H54 (cell line): Measurements from ENCODE around the gene PRKCZ.
"Not testable (repeated sequence)": the region's sequence is repeated elsewhere in the genome, so short reads cannot be mapped to it uniquely, and the experiment has no call there.

Source experiments
- DNase-seq: peaks from one replicate; pipeline ENCODE4 v3.0.0; 2011; ENCODE audit warnings: low spot score, mixed read lengths; ENCODE audit not compliant: insufficient read length
- FAIRE-seq: peaks from 3 replicates; lab custom pipeline; 2011; peaks lifted over from hg19 to GRCh38; lab: Jason Lieb, UNC
- POLR2A ChIP-seq: IDR thresholded peaks from 2 replicates; pipeline ENCODE4 v1.6.1; 2011; ENCODE audit warnings: low read depth, mild to moderate bottlenecking, low read length

PRKCZ gene

DNA sequence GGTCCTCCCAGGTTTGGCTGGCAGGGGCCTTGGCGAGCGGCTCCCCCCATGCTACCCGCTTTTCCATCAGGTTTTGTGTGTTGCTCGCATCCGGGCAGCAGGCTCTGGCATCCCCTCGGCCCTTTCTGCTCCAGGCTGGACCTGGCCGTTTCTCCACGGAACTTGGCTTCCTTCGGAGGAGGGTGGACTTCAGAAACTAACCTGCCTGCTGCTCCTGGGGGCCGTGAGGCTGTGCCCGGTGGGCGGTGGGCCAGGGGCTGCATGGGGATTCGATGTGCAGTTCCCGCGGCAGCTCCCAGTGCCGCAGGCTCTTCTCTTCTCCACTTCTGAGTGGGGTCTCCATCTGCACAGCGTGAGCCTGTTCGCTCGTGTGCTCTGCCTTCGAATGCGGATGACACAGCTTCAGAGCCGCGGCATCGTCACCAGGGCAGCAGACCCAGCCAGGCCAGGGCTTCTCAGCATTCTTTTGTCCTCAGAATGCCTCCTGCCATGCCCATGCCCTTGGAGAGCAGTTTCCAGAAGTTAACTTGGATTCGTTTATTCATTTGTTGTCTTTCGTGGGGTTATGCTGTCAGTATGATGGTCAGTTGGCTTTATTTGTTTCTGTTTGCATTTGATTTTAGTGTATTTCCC, 36.4 kb downstream of the PRKCZ start:
- FAIRE-seq = no peak
- TF ChIP-seq POLR2A = no peak
- no peak for DNase-seq

- DNase-seq = no peak
- FAIRE-seq = no peak
- TF ChIP-seq POLR2A = no peak
Measured at GRCh38 chr1:2087766-2088165, 37.6 kb downstream of the PRKCZ start.

DNA sequence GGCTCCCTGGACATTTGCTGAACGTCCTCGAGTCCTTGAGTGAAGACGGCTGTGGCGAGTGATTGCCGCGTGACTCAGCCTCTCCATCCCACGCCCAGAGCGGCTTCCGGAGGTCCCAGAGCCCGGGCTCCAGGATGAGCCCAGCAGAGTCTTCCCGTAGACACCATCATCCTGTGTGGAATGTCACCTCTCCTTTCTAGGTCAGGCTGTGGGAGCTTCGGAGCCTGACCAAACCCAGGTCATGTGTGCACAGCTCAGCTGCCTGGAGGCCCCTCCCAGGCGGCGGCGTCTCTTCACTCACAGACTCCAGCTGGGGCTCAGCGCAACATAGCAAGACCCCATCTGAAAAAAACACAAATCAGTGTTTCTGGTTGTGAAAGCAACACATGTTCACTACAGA, 38.2 kb downstream of the PRKCZ start:
- FAIRE-seq = peak; percentile 64
- peak; percentile 87 for DNase-seq
- no peak for TF ChIP-seq POLR2A

- no peak for TF ChIP-seq POLR2A
- FAIRE-seq = no peak
- no peak for DNase-seq
Measured at GRCh38 chr1:2089051-2089450, 38.8 kb downstream of the PRKCZ start.

DNA sequence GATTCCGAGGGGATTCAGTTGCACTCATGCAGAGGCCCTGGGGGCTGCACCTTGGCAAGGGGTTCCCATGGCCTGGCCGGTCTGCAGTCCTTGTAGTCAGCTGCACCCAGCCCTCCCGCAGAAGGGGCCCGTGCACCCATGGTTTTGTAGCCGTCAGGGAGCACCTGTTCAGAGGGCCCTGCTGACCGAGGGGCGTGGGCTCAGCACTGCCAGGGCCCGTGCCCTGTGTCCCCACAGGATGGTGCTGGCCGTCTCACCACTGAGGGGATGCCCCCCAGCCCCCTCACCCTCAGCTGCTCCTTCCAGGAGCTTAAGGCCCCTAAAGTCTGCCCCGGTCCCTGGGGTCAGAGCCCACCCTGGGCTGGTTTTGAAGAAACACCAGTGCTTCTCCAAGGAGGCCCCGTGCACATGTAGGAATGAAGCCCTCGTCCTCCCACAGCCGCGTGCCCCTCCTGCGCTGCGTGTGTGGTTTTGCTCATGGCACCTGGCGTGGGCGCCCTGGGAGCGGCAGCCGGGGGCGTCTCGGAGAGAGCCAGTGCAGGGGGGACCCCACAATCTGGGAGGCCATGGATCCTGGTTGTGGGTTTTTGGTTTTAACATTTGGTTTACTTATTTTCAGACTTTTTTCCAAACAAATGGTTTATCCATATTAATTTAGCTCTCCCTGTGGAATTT, 40.1 kb downstream of the PRKCZ start:
- no peak for TF ChIP-seq POLR2A
- DNase-seq (no peak), FAIRE-seq (no peak)

GRCh38 chr1:2091611-2092604, 41.7 kb downstream of the PRKCZ start:
- no peak for FAIRE-seq
- no peak for DNase-seq
- no peak for TF ChIP-seq POLR2A

DNA sequence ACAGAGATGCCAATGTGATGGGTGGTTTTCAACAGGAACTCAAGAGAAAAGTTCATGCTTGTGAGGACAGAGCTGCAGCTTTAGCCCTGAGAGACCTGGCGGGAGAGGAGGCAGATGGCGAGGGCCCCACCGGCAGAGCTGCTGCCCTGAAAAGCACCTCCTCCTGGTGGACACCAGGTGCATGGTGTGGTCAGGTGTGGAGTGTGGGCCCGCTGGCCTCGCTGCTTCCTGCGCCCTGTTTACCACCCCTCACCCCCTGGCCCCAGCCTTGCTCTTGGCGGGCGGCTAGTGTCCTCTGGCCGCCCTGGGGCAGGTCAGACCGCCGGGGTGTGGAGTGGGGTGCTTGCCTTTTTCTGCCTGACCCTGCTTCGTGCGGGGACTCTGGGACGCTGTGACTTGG, 42.8 kb downstream of the PRKCZ start:
- FAIRE-seq = no peak
- DNase-seq = no peak
- no peak for TF ChIP-seq POLR2A

DNA sequence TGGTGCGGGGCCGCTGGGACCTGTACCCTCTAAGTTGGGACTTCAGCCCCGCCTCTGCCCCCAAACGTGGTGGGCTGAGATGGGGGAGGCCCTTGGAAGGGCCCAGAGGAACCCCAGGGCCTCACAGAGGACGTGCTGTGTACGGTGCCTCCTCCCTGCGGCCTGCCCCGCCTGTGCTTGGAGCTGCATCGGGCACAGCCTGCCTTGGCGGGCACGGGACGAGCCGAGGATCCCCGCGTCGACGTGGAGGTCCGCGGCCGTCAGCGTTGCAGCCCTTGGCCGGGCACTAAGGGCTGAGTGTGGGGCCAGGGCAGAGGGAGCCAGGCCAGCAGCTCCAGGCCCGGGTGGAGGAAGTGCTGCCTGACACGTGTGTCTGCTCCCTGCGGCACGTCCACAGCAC, 43.4 kb downstream of the PRKCZ start:
- no peak for DNase-seq
- FAIRE-seq = no peak
- no peak for TF ChIP-seq POLR2A

GRCh38 chr1:2094269-2095158, 44.3 kb downstream of the PRKCZ start:
- DNase-seq, FAIRE-seq: not testable (repeated sequence)

DNA sequence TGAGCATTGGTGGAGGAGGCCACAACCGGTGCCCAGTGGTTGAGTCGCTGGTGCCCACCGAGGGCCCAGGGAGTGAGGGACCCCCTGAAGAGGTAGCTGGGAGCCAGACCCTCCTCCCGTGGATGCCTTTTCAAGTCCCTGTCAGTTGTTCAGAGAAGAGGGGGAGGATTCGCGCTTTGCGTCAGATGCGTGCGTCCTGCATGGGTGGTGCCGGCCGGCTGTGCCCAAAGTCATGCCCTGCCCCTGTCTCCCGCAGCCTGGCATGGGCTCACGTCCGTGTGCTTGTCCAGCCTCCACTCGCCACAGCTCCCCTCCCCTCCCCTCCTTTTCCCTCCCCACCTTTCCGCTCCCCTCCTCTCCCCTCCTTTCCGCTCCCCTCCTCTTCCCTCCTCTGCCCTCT, 45.2 kb downstream of the PRKCZ start:
- FAIRE-seq (no peak), DNase-seq (no peak)
- no peak for TF ChIP-seq POLR2A

DNA sequence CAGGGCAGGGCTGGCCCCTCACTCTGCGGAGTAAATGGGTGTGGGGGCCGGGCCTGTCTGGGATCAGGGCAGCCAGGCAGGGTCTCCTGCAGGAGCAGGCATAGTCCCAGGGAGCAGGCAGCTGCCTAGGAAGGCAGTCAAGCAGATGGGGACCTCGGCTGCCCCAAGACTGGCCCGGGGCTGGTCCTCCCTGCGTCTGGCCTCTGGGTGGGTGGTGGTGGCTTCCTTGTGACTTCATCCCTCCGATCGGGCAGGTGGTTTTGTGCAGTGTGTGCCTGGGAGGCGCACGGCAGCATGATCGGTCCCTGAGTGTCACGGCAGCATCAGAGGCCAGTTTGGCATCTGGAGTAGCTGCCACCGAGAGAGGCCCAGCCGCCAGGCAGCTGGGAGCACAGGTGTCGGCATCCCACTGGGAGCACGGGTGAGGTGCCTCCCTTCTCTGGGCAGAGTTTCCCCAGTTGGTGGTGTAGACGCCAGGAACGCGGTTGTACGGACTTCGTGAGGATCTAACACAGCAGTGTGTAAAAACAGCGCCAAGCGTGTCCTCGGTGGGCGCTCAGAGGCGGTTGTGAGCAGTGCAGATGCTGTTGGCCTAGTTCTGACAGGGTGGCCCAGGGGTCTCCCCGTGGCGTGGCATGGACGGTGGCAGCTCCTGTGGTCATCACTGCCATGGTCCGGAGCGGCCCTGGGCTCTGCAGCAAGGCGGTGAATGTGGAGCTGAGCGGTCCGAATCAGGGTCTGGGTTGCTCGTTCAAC, 45.9 kb downstream of the PRKCZ start:
- DNase-seq (no peak), FAIRE-seq (no peak)
- TF ChIP-seq POLR2A = no peak
